GM18873 (cell line): ENCODE data around the gene TACC2.

Experiments used
- ATAC-seq: cut with Tn5 transposase; IDR thresholded peaks from one replicate; pipeline ENCODE4 v1.9.1; 2021; ENCODE audit warnings: mild to moderate bottlenecking, moderate library complexity, moderate number of reproducible peaks; ENCODE audit not compliant: unreplicated experiment, low FRiP score

TACC2 gene

DNA sequence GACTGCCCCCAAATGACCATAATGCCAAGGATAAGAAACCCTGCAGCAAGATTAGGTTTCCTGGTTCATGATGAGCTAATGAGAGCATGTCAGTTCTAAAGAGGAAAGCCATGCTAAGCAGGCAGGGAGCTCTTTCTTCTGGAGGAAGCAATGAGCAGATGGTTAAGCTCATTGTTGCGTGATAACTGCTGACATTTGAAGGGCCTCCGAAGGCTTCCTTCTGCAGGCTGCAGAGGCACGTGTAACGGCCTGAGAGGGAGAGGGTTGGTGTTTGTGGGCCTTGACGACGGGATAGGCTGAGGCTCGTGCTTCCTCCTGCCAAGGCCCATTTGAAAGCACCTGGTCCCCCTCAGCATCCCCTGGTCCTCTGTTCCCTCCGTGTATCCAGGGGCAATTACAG, 218.6 kb downstream of the TACC2 start:
- no peak for ATAC-seq

DNA sequence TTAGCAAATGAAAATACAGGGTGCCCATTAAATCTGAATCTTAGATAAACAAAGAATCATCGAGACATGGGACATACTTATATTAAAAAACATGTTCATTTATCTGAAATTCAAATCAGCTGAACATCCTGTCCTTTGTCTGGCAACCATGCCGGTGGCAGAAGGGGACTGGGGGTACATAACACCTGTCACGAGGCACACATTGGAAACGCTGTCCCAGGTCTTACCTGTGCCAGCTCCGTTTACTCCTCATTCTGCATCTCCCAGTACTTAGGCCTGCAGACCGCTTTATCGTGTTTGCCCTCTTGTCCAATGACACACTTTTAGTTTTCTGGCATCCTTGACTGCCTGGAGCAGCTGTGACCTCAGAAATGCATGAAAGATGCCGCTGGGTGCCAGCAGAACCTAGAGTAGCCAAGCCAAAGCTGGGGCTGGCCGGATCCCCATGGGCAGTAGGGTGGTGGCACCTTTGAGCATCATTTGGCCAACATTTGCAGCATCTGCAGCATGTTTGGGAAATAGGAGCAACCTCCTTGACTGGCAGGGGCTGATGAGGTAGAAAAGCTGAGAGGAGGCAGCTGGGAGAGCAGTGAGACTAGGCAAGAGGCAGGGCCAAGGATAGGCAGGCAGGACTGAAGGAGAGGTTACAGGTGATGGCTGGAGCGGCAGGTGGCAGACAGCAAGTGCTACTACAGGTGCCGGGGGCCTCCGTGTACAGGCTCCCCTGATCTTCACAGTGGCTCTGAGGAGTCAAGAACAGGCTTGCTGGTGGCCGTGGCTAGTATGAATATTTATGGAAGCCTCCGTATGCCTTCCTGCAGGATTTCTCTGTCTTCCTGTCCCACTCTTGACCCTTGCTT, 219.8 kb downstream of the TACC2 start:
- no peak for ATAC-seq

DNA sequence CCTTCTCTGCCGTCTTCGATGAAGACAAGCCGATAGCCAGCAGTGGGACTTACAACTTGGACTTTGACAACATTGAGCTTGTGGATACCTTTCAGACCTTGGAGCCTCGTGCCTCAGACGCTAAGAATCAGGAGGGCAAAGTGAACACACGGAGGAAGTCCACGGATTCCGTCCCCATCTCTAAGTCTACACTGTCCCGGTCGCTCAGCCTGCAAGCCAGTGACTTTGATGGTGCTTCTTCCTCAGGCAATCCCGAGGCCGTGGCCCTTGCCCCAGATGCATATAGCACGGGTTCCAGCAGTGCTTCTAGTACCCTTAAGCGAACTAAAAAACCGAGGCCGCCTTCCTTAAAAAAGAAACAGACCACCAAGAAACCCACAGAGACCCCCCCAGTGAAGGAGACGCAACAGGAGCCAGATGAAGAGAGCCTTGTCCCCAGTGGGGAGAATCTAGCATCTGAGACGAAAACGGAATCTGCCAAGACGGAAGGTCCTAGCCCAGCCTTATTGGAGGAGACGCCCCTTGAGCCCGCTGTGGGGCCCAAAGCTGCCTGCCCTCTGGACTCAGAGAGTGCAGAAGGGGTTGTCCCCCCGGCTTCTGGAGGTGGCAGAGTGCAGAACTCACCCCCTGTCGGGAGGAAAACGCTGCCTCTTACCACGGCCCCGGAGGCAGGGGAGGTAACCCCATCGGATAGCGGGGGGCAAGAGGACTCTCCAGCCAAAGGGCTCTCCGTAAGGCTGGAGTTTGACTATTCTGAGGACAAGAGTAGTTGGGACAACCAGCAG, 221.7 kb downstream of the TACC2 start:
- no peak for ATAC-seq

GRCh38 chr10:122213364-122213763, 224.4 kb downstream of the TACC2 start:
- no peak for ATAC-seq

DNA sequence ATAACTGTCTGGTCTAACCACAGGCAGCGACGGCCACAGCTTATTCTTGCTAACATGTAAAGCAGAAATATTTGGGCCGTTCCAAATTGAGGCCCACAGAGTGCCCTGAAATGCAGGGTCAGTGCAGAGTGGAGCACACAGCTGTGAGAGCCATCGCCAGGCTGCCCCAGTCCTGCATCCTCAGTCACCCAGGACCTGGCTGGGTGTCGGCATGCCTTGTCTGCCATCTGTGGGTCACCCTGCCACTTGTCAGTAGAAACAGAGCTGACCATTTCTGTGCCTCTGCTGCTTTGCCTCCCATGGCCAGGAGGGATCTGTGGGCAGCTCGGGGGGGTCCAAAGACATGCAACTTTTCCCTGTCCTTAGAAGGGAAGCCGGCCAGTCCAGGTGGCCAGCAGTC, 224.8 kb downstream of the TACC2 start:
- ATAC-seq, result no peak

DNA sequence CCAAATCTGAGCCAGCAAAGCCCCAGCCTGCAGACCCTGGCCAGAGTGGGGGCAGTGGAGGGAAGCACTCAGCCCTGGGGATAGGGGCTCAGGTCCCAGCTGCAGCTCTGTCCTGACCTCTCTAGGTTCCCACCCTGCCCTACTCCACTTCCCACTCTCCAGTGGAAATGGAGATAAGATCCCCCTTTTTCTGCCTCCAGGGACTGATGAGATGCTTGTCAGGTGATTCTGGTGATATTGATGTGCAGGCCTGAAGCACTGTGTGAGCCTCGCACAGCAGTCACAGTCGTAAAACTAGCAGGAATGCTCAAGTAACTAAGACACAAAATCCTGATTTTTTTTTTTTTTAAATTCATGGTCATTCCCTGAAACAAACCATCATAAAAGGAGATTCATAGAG, 227.1 kb downstream of the TACC2 start:
- no peak for ATAC-seq

DNA sequence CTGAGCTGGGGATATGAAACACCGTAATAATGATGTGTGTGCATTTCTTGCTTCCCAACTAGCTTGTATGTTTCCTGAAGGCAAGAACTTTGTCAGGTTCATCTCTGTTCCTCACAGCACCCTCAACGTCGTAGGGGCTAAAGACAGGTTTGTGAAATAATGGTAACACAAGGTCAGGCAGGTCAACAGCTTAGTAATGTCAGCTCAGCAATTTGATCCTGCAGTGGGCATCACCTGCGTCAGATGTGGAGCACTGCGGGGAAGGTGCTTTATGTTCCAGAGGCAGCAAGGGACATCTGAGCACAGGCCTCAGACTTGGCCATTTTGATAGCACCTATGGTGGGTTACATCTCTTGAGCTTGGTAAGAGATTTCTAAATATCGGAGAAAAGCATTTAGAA, 230.4 kb downstream of the TACC2 start:
- no peak for ATAC-seq

DNA sequence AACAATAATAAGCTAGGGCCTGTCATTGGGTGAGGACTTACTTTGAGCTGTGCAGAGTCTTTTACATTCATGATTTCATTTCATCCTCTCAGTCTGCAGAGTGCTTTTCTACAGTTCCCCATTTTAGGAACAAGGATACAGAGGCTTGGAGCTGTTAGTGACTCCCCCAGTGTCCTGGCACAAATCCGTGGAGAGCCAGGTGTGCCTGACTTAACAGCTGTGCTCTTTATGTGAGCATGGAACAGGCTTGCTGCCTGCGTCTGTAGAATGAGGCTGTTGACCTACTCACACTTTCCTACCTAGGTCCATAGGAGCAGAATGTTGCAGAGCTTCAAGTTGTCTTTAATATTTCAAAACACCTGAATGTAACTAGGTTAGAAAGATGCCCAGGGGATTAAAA, 231.8 kb downstream of the TACC2 start:
- no peak for ATAC-seq

DNA sequence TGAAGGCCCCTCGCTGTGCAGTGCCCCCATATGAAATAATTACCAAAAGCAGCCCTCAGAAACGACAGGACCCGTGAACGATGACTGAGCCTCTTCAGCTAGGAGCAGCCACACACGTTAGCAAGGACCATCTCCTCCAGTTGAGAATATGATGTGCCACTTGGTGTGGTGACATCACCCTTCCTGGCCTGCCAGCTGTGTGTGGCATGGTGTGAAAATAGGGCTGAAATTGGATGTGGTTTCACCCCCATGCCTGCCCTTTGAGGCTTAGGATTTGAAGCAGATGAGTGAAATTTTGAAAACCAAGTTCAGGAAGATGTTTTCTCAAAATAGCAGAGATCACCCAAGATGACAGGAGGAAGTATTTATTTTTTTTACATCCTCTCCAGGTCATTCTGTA, 233.0 kb downstream of the TACC2 start:
- no peak for ATAC-seq

- ATAC-seq, result no peak
Measured at GRCh38 chr10:122222638-122223037, 233.7 kb downstream of the TACC2 start.

GRCh38 chr10:122224159-122224558, 235.2 kb downstream of the TACC2 start:
- ATAC-seq, result no peak

- no peak for ATAC-seq
Measured at GRCh38 chr10:122225330-122225729, 236.4 kb downstream of the TACC2 start.

GRCh38 chr10:122227754-122228153, 238.8 kb downstream of the TACC2 start:
- ATAC-seq, result no peak

DNA sequence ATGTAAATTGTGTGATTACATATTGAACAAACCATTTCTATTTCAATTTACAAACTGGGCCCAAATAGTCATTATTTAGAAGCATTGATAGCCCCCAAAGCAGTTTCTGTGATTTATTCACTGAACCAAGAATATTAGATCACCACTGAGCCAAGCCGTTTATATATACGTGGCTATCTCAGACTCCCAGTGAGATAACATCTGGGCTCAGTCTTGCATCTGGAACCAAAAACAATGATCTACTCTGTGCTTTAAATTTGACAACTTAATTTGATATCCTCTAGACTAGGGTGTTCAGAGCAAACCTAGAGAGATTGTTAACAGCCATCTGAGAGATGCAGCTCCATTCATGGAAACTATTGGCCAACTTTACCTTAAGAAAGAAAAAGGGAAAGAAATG, 240.7 kb downstream of the TACC2 start:
- ATAC-seq, result no peak

GRCh38 chr10:122230222-122230621, 241.3 kb downstream of the TACC2 start:
- ATAC-seq, result no peak

DNA sequence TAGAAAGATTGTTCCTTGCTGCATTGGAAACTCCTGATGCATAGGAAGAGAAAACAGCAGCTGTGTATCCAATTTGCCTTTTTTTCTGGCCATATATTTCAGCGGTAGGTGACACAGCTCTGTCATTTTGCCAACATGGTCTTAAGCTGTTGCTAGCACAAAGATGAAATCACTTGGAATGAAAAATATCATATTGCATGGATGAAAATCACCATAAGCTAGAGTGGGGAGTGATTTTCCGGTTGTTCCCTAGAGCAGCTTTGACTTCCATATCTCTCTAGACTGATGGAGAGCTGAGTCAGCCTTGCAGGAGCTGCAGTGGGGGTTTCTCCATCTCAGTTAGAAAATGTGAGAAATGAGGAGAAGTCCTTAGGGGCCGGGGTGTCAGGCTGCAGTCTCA, 243.8 kb downstream of the TACC2 start:
- no peak for ATAC-seq

- no peak for ATAC-seq
Measured at GRCh38 chr10:122233857-122234348, 244.9 kb downstream of the TACC2 start.

DNA sequence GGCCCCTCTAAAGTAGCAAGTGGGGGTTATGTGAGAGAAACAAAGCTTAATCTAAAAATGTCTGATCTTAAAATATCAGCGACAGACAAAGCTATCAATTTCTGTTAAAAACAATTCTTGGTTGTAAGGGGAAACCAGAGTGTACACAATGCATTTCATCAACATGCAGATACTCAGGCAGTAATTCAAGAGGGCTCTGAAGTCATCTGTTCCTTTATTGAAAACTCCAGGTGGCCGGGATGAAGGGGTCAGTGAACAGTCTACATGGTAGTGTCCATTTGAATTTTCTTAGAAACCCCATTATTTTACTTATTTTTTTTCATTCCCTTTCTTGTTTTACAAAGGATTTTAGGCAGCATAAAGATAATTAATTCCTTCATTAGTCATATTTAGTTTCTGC, 245.5 kb downstream of the TACC2 start:
- ATAC-seq, result no peak

DNA sequence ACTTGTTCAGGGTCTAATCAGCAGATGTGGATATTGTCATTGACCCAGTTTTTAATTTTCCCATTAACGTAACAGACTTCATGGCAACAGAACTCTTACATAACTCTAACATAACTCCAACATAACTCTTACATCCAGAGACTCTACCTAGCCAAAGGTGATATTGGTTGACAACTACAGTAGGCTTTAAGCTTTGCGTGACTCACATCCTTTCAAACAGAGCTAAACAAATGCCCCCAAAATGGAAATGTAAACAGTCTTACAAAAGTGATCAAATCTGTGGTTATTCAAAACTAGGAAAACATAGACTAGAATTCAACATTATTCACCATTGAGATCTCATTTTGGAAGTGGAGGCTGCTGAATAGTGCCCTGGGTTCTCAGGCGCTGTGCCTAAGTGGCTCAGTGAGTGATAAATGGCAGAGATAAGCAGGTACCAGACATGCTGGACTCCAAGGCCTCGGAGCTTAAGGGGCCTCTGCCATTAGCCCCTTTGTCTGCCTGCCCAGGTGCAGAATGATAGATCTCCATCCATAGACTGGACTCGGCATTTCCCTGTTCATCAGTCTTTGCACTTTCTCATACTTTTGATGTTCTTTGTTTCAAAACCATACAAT, 247.8 kb downstream of the TACC2 start:
- ATAC-seq, result no peak

GRCh38 chr10:122237331-122237990, 248.5 kb downstream of the TACC2 start:
- ATAC-seq, result no peak
